Erythroblast (primary cell): ENCODE measurements around the gene ASMT.
"Not testable (repeated sequence)": the region's sequence is repeated elsewhere in the genome, so short reads cannot be mapped to it uniquely, and the experiment has no call there.

Source experiments
- DNase-seq, 2 experiments: peaks; one replicate each; lab custom pipeline; 2025; lab: John Stamatoyannopoulos, UW
- GATA1 ChIP-seq: IDR thresholded peaks from 2 replicates; pipeline ENCODE4 v1.6.1; 2011; ENCODE audit warnings: low read depth, mild to moderate bottlenecking, control low read depth, low read length, moderate library complexity
- POLR2A ChIP-seq: IDR thresholded peaks from 2 replicates; pipeline ENCODE4 v1.6.1; 2011; ENCODE audit warnings: mild to moderate bottlenecking, low read length

Gene ASMT

GRCh38 chrX:1601051-1601767 is 13.7 kb upstream of the ASMT start:
- no peak for DNase-seq
- TF ChIP-seq GATA1 (no peak), POLR2A (no peak)

GRCh38 chrX:1601768-1602085 is 13.1 kb upstream of the ASMT start:
- DNase-seq: no peak
- TF ChIP-seq POLR2A (no peak), GATA1 (no peak)

- no peak for DNase-seq
- no peak for TF ChIP-seq POLR2A
- no peak for TF ChIP-seq GATA1
Observed at GRCh38 chrX:1602299-1602698, 12.6 kb upstream of the ASMT start.

- DNase-seq: no peak
- TF ChIP-seq POLR2A (no peak), GATA1 (no peak)
Observed at GRCh38 chrX:1606496-1606895, 8.4 kb upstream of the ASMT start.

- TF ChIP-seq GATA1 (no peak), POLR2A (no peak)
- no peak for DNase-seq
Observed at GRCh38 chrX:1609311-1609710, 5.5 kb upstream of the ASMT start.

- DNase-seq: no peak
- no peak for TF ChIP-seq GATA1
- TF ChIP-seq POLR2A: no peak
Observed at GRCh38 chrX:1609762-1610161, 5.1 kb upstream of the ASMT start.

GRCh38 chrX:1610166-1610565 is 4.7 kb upstream of the ASMT start:
- no peak for DNase-seq
- no peak for TF ChIP-seq GATA1
- TF ChIP-seq POLR2A: no peak

GRCh38 chrX:1610736-1611135 is 4.1 kb upstream of the ASMT start:
- DNase-seq: no peak
- TF ChIP-seq GATA1 (no peak), POLR2A (no peak)

GRCh38 chrX:1612641-1613286 is 2.1 kb upstream of the ASMT start:
- no peak for DNase-seq
- TF ChIP-seq POLR2A (no peak), GATA1 (no peak)

- TF ChIP-seq GATA1: no peak
- TF ChIP-seq POLR2A: no peak
- DNase-seq: no peak
Observed at GRCh38 chrX:1618689-1619088, 3.8 kb downstream of the ASMT start.

- TF ChIP-seq GATA1 (no peak), POLR2A (no peak)
- DNase-seq: no peak
Observed at GRCh38 chrX:1623691-1624090, 8.8 kb downstream of the ASMT start.

- not testable (repeated sequence) for DNase-seq
Observed at GRCh38 chrX:1624158-1624860, 9.4 kb downstream of the ASMT start.

- DNase-seq: not testable (repeated sequence)
Observed at GRCh38 chrX:1624861-1625215, 10.0 kb downstream of the ASMT start.

- TF ChIP-seq POLR2A: no peak
- no peak for DNase-seq
Observed at GRCh38 chrX:1629244-1629643, 14.4 kb downstream of the ASMT start.

- no peak for DNase-seq
- TF ChIP-seq POLR2A: no peak
- no peak for TF ChIP-seq GATA1
Observed at GRCh38 chrX:1646009-1646408, 31.1 kb downstream of the ASMT start.
